Hematopoietic multipotent progenitor cell (in vitro differentiated cells): ENCODE data around the gene BBC3. TPM values are rescaled to one million over a fixed set of nuclear protein-coding genes. Genes with fewer than 3 reads are reported as not detected.

Source experiments
- small RNA-seq: library from RNA; depleted of rRNA; stranded (forward); fragments of <200 nt; gene quantifications from one replicate; pipeline ENCODE3, GENCODE V24; 2012
- total RNA-seq: library from RNA; depleted of rRNA; stranded (reverse); fragments of >200 nt; gene quantifications from one replicate; pipeline ENCODE4 v1.2.3, GENCODE V29; 2012

The BBC3 gene
- total RNA-seq, 1 donor = 5.7 TPM

Small RNAs within 50 kb of the gene (small RNA-seq; reads per million reads assigned to genes)
- not detected for gene MIR3190

Other genes starting within 250 kb of the BBC3 start
- 1.3 TPM for gene NPAS1, start 211.4 kb downstream of the BBC3 start, total RNA-seq
- 28.3 TPM for gene TMEM160, start 182.6 kb downstream of the BBC3 start, total RNA-seq
- 19.4 TPM for gene ZC3H4, start 117.4 kb downstream of the BBC3 start, total RNA-seq
- 35.0 TPM for gene SAE1, start 100.4 kb downstream of the BBC3 start, total RNA-seq
- gene CCDC9, start 25.3 kb upstream of the BBC3 start, total RNA-seq = 6.5 TPM
- gene INAFM1, start 43.7 kb upstream of the BBC3 start, total RNA-seq = 2.2 TPM
- 0.81 TPM for gene C5AR1, start 78.7 kb upstream of the BBC3 start, total RNA-seq
- gene C5AR2, start 101.0 kb upstream of the BBC3 start, total RNA-seq = 0.81 TPM
- gene DHX34, start 118.1 kb upstream of the BBC3 start, total RNA-seq = 18.0 TPM
- gene MEIS3, start 188.3 kb upstream of the BBC3 start, total RNA-seq = under 0.01 TPM
- under 0.01 TPM for gene SLC8A2, start 240.7 kb upstream of the BBC3 start, total RNA-seq